Panc1 (cell line): Measurements from ENCODE around the gene HNRNPAB. TPM values are rescaled to one million over a fixed set of nuclear protein-coding genes. Genes with fewer than 3 reads are reported as not detected.

Experiments
- ATAC-seq: fragments of 200-7000 bp; cut with Tn5 transposase; 2 replicates; pipeline ENCODE4 v1.9.1; 2020; ENCODE audit warnings: mild to moderate bottlenecking, moderate library complexity
- BruUV-seq: library from RNA; stranded (reverse); fragments of 400-500 nt; replicated peaks from 2 replicates; lab custom pipeline; 2021; lab: Mats Ljungman, UMichigan
- CTCF ChIA-PET: fragments of 300-600 bp; sonication (Branson Sonifier 250); formaldehyde crosslinking; loops from one replicate; lab custom pipeline; 2022; ENCODE audit warnings: antibody characterized with exemption; lab: Charles Lee
- POLR2A ChIA-PET: fragments of 300-600 bp; sonication (Branson Sonifier 250); formaldehyde crosslinking; loops from one replicate; lab custom pipeline; 2022; ENCODE audit warnings: antibody characterized with exemption; lab: Charles Lee
- DNase-seq: peaks from one replicate; pipeline ENCODE4 v3.0.0-alpha.2; 2010; ENCODE audit warnings: low read depth, low spot score
- H3K27ac ChIP-seq: 2 replicates; pipeline ENCODE4 v1.5.1; 2011; ENCODE audit warnings: mild to moderate bottlenecking, low read length, inconsistent platforms
- H3K27me3 ChIP-seq: fragments of 200-500 bp; sonication (Bioruptor generic); 2 replicates; pipeline ENCODE4 v1.6.0; 2014; ENCODE audit warnings: low read length, inconsistent platforms; ENCODE audit not compliant: control insufficient read depth, insufficient read depth
- H3K36me3 ChIP-seq: fragments of 200-500 bp; sonication (Bioruptor generic); 2 replicates; pipeline ENCODE4 v1.5.1; 2014; ENCODE audit warnings: inconsistent platforms, mild to moderate bottlenecking, low read length, moderate library complexity; ENCODE audit not compliant: control insufficient read depth, insufficient read depth
- H3K4me1 ChIP-seq: 2 replicates; pipeline ENCODE4 v1.5.1; 2011; ENCODE audit warnings: inconsistent platforms, mild to moderate bottlenecking, low read length, moderate library complexity; ENCODE audit not compliant: control insufficient read depth, insufficient read depth
- H3K4me3 ChIP-seq, 2 experiments: 2 replicates each; pipeline ENCODE4 v1.5.1; 2011 to 2012; ENCODE audit warnings: low read depth in 2 of 2, low read length in 2 of 2, mild to moderate bottlenecking in 2 of 2, inconsistent platforms in 1 of 2, moderate library complexity in 1 of 2
- H3K9me3 ChIP-seq: fragments of 200-500 bp; sonication (Bioruptor generic); 2 replicates; pipeline ENCODE4 v1.5.1; 2014; ENCODE audit warnings: low read depth, mild to moderate bottlenecking, inconsistent platforms, low read length, moderate library complexity; ENCODE audit not compliant: control insufficient read depth, insufficient read depth
- POLR2AphosphoS5 ChIP-seq: IDR thresholded peaks from 2 replicates; pipeline ENCODE4 v1.6.1; 2012; ENCODE audit warnings: mild to moderate bottlenecking, low read depth, low read length, moderate library complexity
- SIN3A ChIP-seq: IDR thresholded peaks from 2 replicates; pipeline ENCODE4 v1.6.1; 2012; ENCODE audit warnings: low read depth, mild to moderate bottlenecking, low read length, moderate library complexity, borderline replicate concordance; ENCODE audit not compliant: insufficient read depth
- TCF7L2 ChIP-seq: IDR thresholded peaks from 2 replicates; pipeline ENCODE4 v1.6.1; 2011; ENCODE audit warnings: mild to moderate bottlenecking, low read depth, low read length, inconsistent platforms
- in situ Hi-C: cut with HindIII; loops from 2 replicates; pipeline ENCODE4 v1.10.0; 2016; ENCODE audit warnings: low sequenced_read_pairs, low pct_unique_long_range_greater_than_20kb
- intact Hi-C: fragments of 100-400 bp; cut with micrococcal nuclease; formaldehyde crosslinking; loops from one replicate; pipeline ENCODE4 v1.10.0; 2022; ENCODE audit not compliant: unreplicated experiment
- total RNA-seq: library from RNA; stranded (reverse); gene quantifications from one replicate; pipeline ENCODE4 v1.2.1, GENCODE V29; 2021; ENCODE audit not compliant: unreplicated experiment
- TF ChIP-seq, protein P1 (sequence below): fragments of 450-650 bp; IDR thresholded peaks from 2 replicates; pipeline ENCODE4 v1.5.1; 2017; ENCODE audit warnings: mild to moderate bottlenecking
- TF ChIP-seq, protein P2 (sequence below), 2 experiments: IDR thresholded peaks; 2 replicates each; pipeline ENCODE4 v1.6.1; 2011 to 2012; ENCODE audit warnings: low read depth in 2 of 2, control low read depth in 1 of 2, low read length in 1 of 2, mild to moderate bottlenecking in 1 of 2, moderate library complexity in 1 of 2; ENCODE audit not compliant: insufficient read depth in 1 of 2

HNRNPAB gene
- total RNA-seq, 1 experiment from 2014 or later = 273 TPM

DNA sequence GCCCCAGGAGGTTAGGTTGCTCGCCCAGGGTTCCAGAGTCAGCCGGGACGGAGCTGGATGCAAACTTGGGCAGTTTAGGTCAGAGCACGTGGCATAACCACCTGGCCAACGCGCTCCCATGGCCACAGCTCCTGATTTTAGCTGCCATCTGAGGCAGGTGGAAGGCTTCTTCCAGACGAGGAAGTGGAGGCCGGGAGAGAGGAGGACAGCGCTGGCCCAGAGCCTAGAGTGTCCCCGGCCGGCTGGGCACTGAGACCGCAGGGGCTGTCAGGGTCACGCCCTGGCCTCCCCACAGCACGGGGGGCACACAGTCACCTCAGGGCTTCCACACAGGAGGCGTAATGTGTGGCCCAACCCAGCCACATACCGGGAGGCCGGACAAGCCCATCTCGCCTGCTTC lies 44.4 kb downstream of the HNRNPAB start:
- intact Hi-C loops (no loop called here), in situ Hi-C loops (no loop called here)
- CTCF ChIA-PET = no interaction called here
- no peaks in the 10 kb centered on the region for H3K36me3 ChIP-seq
- no peak overlapping the region for H3K4me3 ChIP-seq
- H3K4me1 ChIP-seq = no peaks in the 10 kb centered on the region
- DNase-seq (no peak), ATAC-seq (no peak)
- no peak overlapping the region for H3K27ac ChIP-seq
- H3K27me3 ChIP-seq = no peaks in the 10 kb centered on the region
- H3K9me3 ChIP-seq = no peaks in the 10 kb centered on the region
- POLR2A ChIA-PET = no interaction called here
- TF ChIP-seq TCF7L2 (no peak), SIN3A (no peak), POLR2AphosphoS5 (no peak)
- TF ChIP-seq, protein P1, sequence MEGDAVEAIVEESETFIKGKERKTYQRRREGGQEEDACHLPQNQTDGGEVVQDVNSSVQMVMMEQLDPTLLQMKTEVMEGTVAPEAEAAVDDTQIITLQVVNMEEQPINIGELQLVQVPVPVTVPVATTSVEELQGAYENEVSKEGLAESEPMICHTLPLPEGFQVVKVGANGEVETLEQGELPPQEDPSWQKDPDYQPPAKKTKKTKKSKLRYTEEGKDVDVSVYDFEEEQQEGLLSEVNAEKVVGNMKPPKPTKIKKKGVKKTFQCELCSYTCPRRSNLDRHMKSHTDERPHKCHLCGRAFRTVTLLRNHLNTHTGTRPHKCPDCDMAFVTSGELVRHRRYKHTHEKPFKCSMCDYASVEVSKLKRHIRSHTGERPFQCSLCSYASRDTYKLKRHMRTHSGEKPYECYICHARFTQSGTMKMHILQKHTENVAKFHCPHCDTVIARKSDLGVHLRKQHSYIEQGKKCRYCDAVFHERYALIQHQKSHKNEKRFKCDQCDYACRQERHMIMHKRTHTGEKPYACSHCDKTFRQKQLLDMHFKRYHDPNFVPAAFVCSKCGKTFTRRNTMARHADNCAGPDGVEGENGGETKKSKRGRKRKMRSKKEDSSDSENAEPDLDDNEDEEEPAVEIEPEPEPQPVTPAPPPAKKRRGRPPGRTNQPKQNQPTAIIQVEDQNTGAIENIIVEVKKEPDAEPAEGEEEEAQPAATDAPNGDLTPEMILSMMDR = no peak
- TF ChIP-seq, protein P2, sequence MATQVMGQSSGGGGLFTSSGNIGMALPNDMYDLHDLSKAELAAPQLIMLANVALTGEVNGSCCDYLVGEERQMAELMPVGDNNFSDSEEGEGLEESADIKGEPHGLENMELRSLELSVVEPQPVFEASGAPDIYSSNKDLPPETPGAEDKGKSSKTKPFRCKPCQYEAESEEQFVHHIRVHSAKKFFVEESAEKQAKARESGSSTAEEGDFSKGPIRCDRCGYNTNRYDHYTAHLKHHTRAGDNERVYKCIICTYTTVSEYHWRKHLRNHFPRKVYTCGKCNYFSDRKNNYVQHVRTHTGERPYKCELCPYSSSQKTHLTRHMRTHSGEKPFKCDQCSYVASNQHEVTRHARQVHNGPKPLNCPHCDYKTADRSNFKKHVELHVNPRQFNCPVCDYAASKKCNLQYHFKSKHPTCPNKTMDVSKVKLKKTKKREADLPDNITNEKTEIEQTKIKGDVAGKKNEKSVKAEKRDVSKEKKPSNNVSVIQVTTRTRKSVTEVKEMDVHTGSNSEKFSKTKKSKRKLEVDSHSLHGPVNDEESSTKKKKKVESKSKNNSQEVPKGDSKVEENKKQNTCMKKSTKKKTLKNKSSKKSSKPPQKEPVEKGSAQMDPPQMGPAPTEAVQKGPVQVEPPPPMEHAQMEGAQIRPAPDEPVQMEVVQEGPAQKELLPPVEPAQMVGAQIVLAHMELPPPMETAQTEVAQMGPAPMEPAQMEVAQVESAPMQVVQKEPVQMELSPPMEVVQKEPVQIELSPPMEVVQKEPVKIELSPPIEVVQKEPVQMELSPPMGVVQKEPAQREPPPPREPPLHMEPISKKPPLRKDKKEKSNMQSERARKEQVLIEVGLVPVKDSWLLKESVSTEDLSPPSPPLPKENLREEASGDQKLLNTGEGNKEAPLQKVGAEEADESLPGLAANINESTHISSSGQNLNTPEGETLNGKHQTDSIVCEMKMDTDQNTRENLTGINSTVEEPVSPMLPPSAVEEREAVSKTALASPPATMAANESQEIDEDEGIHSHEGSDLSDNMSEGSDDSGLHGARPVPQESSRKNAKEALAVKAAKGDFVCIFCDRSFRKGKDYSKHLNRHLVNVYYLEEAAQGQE (IDR thresholded peaks at IDR 0.05; ENCODE audit: insufficient read depth in 1 of 2, low read depth in 2 of 2, low read length in 1 of 2) = no peak
- BruUV-seq = no TSS peak

GRCh38 chr5:178249191-178249989 lies 45.1 kb downstream of the HNRNPAB start:
- in situ Hi-C loops = no loop called here
- H3K27me3 ChIP-seq = no peaks in the 10 kb centered on the region
- no peak for TF ChIP-seq POLR2AphosphoS5
- TF ChIP-seq, protein P1 = no peak
- TF ChIP-seq SIN3A = no peak
- TF ChIP-seq, protein P2 (IDR thresholded peaks at IDR 0.05; ENCODE audit: insufficient read depth in 1 of 2, low read depth in 2 of 2, low read length in 1 of 2) = no peak
- TF ChIP-seq TCF7L2 = no peak
- intact Hi-C loops = no loop called here
- ATAC-seq (peak; percentile 56; the same call in 1 of the 2 replicates), DNase-seq (no peak)
- no peaks in the 10 kb centered on the region for H3K36me3 ChIP-seq
- H3K4me3 ChIP-seq = no peak overlapping the region
- no TSS peak for BruUV-seq
- H3K27ac ChIP-seq = no peak overlapping the region
- no peaks in the 10 kb centered on the region for H3K9me3 ChIP-seq
- ChIA-PET POLR2A (interaction anchor here (0.6 kb wide), 1 partner anchor 21 kb away, joined by 4 read pairs; no protein-coding TSS in a partner anchor), CTCF (no interaction called here)
- no peaks in the 10 kb centered on the region for H3K4me1 ChIP-seq
